Measurements from ENCODE around the gene NUMA1.

- no peak for TF ChIP-seq POLR2A (IDR thresholded peaks at IDR 0.05)
- TF ChIP-seq, protein P1, sequence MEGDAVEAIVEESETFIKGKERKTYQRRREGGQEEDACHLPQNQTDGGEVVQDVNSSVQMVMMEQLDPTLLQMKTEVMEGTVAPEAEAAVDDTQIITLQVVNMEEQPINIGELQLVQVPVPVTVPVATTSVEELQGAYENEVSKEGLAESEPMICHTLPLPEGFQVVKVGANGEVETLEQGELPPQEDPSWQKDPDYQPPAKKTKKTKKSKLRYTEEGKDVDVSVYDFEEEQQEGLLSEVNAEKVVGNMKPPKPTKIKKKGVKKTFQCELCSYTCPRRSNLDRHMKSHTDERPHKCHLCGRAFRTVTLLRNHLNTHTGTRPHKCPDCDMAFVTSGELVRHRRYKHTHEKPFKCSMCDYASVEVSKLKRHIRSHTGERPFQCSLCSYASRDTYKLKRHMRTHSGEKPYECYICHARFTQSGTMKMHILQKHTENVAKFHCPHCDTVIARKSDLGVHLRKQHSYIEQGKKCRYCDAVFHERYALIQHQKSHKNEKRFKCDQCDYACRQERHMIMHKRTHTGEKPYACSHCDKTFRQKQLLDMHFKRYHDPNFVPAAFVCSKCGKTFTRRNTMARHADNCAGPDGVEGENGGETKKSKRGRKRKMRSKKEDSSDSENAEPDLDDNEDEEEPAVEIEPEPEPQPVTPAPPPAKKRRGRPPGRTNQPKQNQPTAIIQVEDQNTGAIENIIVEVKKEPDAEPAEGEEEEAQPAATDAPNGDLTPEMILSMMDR (IDR thresholded peaks at IDR 0.05 in 4 of 5, conservative IDR thresholded peaks at IDR 0.05 in 1 of 5), result no peak
Observed at GRCh38 chr11:72085621-72086351, 5.4 kb upstream of the NUMA1 start.

Data from gastrocnemius medialis (tissue), 4 donors.